Measurements from ENCODE around the gene BOD1.
A peak's percentile ranks its signal among the peaks of the same experiment; 100 is the strongest.

The BOD1 gene

GRCh38 chr5:173616577-173617118 is at the start of gene BOD1:
TSS of gene BOD1 (minus strand) at chr5:173616650. CDS start at chr5:173616436, 214 bp downstream.
- DNase-seq (ENCODE audit: low read depth in 2 of 2): peak; percentile 98
- no peak for TF ChIP-seq CTCF (IDR thresholded peaks at IDR 0.05; ENCODE audit: low read depth, low read length)
- peak within 1 kb of the TSS; percentile 81 to 91 for H3K4me3 ChIP-seq (replicated peaks in 1 of 2; ENCODE audit: low read depth in 2 of 2, low read length in 2 of 2)

- H3K4me3 ChIP-seq (replicated peaks in 1 of 2; ENCODE audit: low read depth in 2 of 2, low read length in 2 of 2): no peak overlapping the region
- DNase-seq (ENCODE audit: low read depth in 2 of 2): no peak
- TF ChIP-seq CTCF (IDR thresholded peaks at IDR 0.05; ENCODE audit: low read depth, low read length): no peak
Observed at GRCh38 chr5:173665326-173665725, 48.9 kb upstream of the BOD1 start.

GRCh38 chr5:173664154-173664526 is 47.7 kb upstream of the BOD1 start:
- peak; percentile 48 to 64 for DNase-seq (ENCODE audit: low read depth in 2 of 2)
- TF ChIP-seq CTCF (IDR thresholded peaks at IDR 0.05; ENCODE audit: low read depth, low read length): no peak
- H3K4me3 ChIP-seq (replicated peaks in 1 of 2; ENCODE audit: low read depth in 2 of 2, low read length in 2 of 2): no peak overlapping the region

GRCh38 chr5:173663352-173664153 is 47.1 kb upstream of the BOD1 start:
- TF ChIP-seq CTCF (IDR thresholded peaks at IDR 0.05; ENCODE audit: low read depth, low read length): no peak
- H3K4me3 ChIP-seq (replicated peaks in 1 of 2; ENCODE audit: low read depth in 2 of 2, low read length in 2 of 2): no peak overlapping the region
- DNase-seq (ENCODE audit: low read depth in 2 of 2): no peak

GRCh38 chr5:173662581-173663351 is 46.3 kb upstream of the BOD1 start:
- no peak for DNase-seq (ENCODE audit: low read depth in 2 of 2)
- TF ChIP-seq CTCF (IDR thresholded peaks at IDR 0.05; ENCODE audit: low read depth, low read length): no peak
- H3K4me3 ChIP-seq (replicated peaks in 1 of 2; ENCODE audit: low read depth in 2 of 2, low read length in 2 of 2): no peak overlapping the region

- DNase-seq (ENCODE audit: low read depth in 2 of 2): no peak
- no peak for TF ChIP-seq CTCF (IDR thresholded peaks at IDR 0.05; ENCODE audit: low read depth, low read length)
- no peak overlapping the region for H3K4me3 ChIP-seq (replicated peaks in 1 of 2; ENCODE audit: low read depth in 2 of 2, low read length in 2 of 2)
Observed at GRCh38 chr5:173660481-173661280, 44.2 kb upstream of the BOD1 start.
